DND-41 (cell line): ENCODE data around the gene EZH1.

ENCODE experiments used
- ATAC-seq: fragments of 200-7000 bp; cut with Tn5 transposase; 3 replicates; pipeline ENCODE4 v1.9.1; 2021; ENCODE audit warnings: low read depth; ENCODE audit not compliant: insufficient read depth
- DNase-seq: peaks from one replicate; pipeline ENCODE4 v3.0.0-alpha.2; 2020
- H2AFZ ChIP-seq: 2 replicates; pipeline ENCODE4 v1.6.0; 2012; ENCODE audit warnings: low read depth, low read length
- H3K27ac ChIP-seq: 2 replicates; pipeline ENCODE4 v1.5.1; 2012; ENCODE audit warnings: low read length, inconsistent platforms
- H3K27me3 ChIP-seq: fragments of 200-600 bp; sonication (generic); 2 replicates; pipeline ENCODE4 v1.6.0; 2012; ENCODE audit warnings: low read length, mild to moderate bottlenecking, inconsistent platforms; ENCODE audit not compliant: insufficient read depth, poor library complexity
- H3K36me3 ChIP-seq: 2 replicates; pipeline ENCODE4 v1.5.1; 2012; ENCODE audit warnings: low read length, inconsistent platforms; ENCODE audit not compliant: insufficient read depth
- H3K4me1 ChIP-seq: 2 replicates; pipeline ENCODE4 v1.5.1; 2012; ENCODE audit warnings: mild to moderate bottlenecking, low read length; ENCODE audit not compliant: insufficient read depth
- H3K4me2 ChIP-seq: 2 replicates; pipeline ENCODE4 v1.6.0; 2012; ENCODE audit warnings: mild to moderate bottlenecking, moderate library complexity, low read length, inconsistent platforms; ENCODE audit not compliant: insufficient read depth
- H3K4me3 ChIP-seq, 2 experiments: fragments of 200-600 bp in 1 of 2; shearing (Covaris generic) in 1 of 2; 2 replicates each; pipeline ENCODE4 v1.5.1; 2012 to 2016; ENCODE audit warnings: inconsistent platforms in 2 of 2, low read length in 2 of 2, mild to moderate bottlenecking in 2 of 2, low read depth in 1 of 2, moderate library complexity in 1 of 2
- H3K79me2 ChIP-seq: 2 replicates; pipeline ENCODE4 v1.6.0; 2012; ENCODE audit warnings: low read length, inconsistent platforms; ENCODE audit not compliant: insufficient read depth
- H3K9ac ChIP-seq: 2 replicates; pipeline ENCODE4 v1.6.0; 2012; ENCODE audit warnings: low read depth, mild to moderate bottlenecking, inconsistent platforms, low read length, moderate library complexity
- H3K9me3 ChIP-seq: 2 replicates; pipeline ENCODE4 v1.5.1; 2012; ENCODE audit warnings: low read length, moderate library complexity, mild to moderate bottlenecking, inconsistent platforms; ENCODE audit not compliant: insufficient read depth, severe bottlenecking
- H4K20me1 ChIP-seq: 2 replicates; pipeline ENCODE4 v1.6.0; 2012; ENCODE audit warnings: low read length; ENCODE audit not compliant: insufficient read depth
- CTCF ChIP-seq: IDR thresholded peaks from 2 replicates; pipeline ENCODE4 v1.5.1; 2012; ENCODE audit warnings: borderline replicate concordance, low read length, moderate library complexity, mild to moderate bottlenecking; ENCODE audit not compliant: poor library complexity, severe bottlenecking; ENCODE audit errors: extremely low read depth
- EZH2 ChIP-seq: IDR thresholded peaks from 3 replicates; pipeline ENCODE4 v1.6.1; 2012; ENCODE audit warnings: borderline replicate concordance, low read depth, mild to moderate bottlenecking, moderate library complexity, low read length, inconsistent platforms; ENCODE audit not compliant: severe bottlenecking

The EZH1 gene

GRCh38 chr17:42692489-42692888, 52.4 kb downstream of the EZH1 start:
- H3K4me3 ChIP-seq = no peak overlapping the region
- no peak overlapping the region for H3K27ac ChIP-seq
- H3K36me3 ChIP-seq = peaks cover 18% of the 10 kb centered on the region
- no peak overlapping the region for H3K9ac ChIP-seq
- H2AFZ ChIP-seq = no peak overlapping the region
- H4K20me1 ChIP-seq = no peaks in the 10 kb centered on the region; the same call in 1 of the 2 replicates
- no peak overlapping the region for H3K4me2 ChIP-seq
- ATAC-seq = no peak
- H3K9me3 ChIP-seq = no peaks in the 10 kb centered on the region
- H3K79me2 ChIP-seq = no peaks in the 10 kb centered on the region
- no peaks in the 10 kb centered on the region for H3K27me3 ChIP-seq
- H3K4me1 ChIP-seq = no peaks in the 10 kb centered on the region
- DNase-seq = no peak
- TF ChIP-seq EZH2 (no peak), CTCF (no peak)

GRCh38 chr17:42691021-42691545, 53.8 kb downstream of the EZH1 start:
- no peaks in the 10 kb centered on the region for H3K4me1 ChIP-seq
- ATAC-seq = no peak
- no peak for DNase-seq
- no peak overlapping the region for H3K4me3 ChIP-seq
- H3K36me3 ChIP-seq = peaks cover 12% of the 10 kb centered on the region
- no peaks in the 10 kb centered on the region for H3K9me3 ChIP-seq
- H3K9ac ChIP-seq = no peak overlapping the region
- no peak overlapping the region for H2AFZ ChIP-seq
- H3K27me3 ChIP-seq = no peaks in the 10 kb centered on the region
- no peaks in the 10 kb centered on the region; the same call in 1 of the 2 replicates for H4K20me1 ChIP-seq
- no peaks in the 10 kb centered on the region for H3K79me2 ChIP-seq
- H3K27ac ChIP-seq = no peak overlapping the region
- TF ChIP-seq EZH2 = no peak
- TF ChIP-seq CTCF = no peak
- no peak overlapping the region for H3K4me2 ChIP-seq

GRCh38 chr17:42690596-42690995, 54.2 kb downstream of the EZH1 start:
- Histone ChIP-seq H3K9ac (no peak overlapping the region), H3K4me2 (no peak overlapping the region), H3K79me2 (no peaks in the 10 kb centered on the region), H2AFZ (no peak overlapping the region), H3K27ac (no peak overlapping the region), H3K4me1 (no peaks in the 10 kb centered on the region), H3K36me3 (peaks cover 8% of the 10 kb centered on the region; the same call in 1 of the 2 replicates), H3K4me3 (no peak overlapping the region), H3K27me3 (no peaks in the 10 kb centered on the region), H3K9me3 (no peaks in the 10 kb centered on the region), H4K20me1 (no peaks in the 10 kb centered on the region; the same call in 1 of the 2 replicates)
- TF ChIP-seq EZH2 (no peak), CTCF (no peak)
- no peak for ATAC-seq
- DNase-seq = no peak
